ENCODE measurements around the gene WDR27.

Gene WDR27

DNA sequence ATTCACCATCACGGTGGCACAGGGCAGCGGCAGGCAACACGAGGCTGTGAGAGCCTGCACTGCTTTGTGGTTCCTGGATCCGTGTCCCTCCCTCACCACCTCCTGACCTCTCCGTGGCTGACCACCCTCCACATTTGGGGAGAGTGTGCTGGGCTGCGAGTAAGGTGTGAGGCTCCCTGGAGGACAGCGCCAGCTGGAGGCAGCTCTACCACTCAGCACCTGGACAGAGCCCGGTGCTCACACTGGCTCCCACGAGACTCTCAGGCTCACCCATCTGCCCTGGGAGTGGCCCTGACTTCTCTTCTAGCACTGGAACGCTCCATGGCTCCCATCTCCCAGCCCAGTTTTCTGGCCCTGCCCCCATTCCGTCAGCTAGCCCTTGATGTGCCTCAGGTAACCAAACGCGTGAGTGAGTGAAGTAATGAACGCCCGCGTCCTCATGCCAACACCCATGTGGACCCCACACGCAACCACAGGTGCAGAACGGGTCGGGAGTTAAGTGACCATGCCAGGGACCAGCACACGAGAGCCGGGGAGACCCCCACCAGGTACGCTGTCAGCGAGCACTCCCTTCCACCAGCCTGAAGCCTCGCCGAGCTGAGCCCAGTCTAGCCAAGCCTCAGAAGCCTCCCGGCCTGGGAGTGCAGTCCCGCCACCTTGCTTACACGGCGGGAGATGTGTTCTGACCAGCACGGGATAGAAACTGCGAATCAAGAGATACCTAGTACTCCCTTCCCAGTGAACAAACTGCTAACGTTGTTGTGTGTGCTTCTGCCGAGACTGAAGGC is 137.2 kb downstream of the WDR27 start:
- no peak for DNase-seq (ENCODE audit: low read depth)

DNA sequence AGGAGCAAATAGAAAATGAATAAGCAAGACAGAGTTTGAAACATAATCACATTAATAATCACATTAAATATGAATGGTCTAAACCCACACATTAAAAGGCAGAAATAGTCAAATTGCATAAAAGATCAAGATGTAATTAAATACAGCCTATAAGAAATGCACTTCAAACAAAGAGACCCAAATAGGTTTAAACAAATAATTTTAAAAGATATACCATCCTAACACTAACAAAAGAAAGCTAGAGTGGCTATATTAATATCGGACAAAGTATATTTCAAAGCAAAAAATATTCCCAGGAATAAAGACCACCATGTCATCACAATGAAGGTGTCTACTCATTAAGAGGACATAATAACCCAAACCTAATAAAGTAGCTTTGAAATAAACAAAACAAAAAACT is 140.2 kb downstream of the WDR27 start:
- DNase-seq (ENCODE audit: low read depth): no peak

DNA sequence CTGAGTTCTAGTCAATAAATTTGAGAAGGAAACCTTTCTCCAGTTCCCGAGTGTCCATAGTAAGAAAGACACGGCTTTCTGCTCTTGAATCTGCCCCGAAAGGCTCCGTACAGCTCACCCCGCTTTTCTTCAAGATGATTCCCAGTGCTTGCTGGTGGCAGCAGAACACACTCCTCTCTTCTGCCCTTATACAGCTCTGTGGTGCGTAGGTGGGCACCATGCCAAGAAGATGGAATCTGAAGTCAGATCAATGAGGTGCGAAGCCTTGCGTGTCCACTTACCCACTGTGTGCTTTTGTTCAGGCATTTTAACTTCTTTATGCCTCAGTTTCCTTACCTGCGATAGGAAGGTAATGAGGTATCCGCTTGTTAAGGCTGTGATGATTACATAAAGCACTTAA is 142.2 kb downstream of the WDR27 start:
- DNase-seq (ENCODE audit: low read depth): no peak

DNA sequence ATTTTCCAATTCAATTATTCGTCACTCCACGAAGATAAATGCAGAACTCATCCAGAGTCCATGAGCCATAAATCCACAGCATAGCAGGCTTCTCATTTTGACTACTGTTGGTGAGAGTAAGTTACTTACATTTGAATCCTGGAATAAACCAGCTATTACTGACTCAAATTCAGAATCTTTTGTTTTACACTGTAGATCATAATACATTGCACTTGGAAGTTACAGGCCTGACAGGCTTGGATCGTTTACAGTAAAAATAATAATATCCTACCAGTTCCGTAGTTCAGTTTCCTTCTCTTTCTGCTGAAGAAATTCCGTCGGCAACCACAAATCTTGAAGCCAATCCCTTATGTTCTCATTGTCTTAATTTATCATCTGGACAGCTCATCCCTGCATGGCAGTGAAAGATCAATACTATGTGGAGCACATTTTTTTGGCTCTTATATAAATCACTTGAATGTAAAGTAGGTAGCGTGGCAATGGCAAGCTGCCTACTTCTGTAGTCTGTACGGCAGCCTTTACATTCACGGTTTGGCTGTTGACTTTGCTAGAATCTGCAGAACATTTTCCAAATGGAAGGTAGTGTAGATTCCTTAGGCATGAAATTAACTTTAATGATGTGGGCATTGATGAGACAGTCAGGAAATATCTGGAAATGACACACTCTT is 142.9 kb downstream of the WDR27 start:
- no peak for DNase-seq (ENCODE audit: low read depth)

GRCh38 chr6:169558378-169558773 is 143.5 kb downstream of the WDR27 start:
- DNase-seq (ENCODE audit: low read depth): no peak

- no peak for DNase-seq (ENCODE audit: low read depth)
These were observed 143.9 kb downstream of the WDR27 start for GRCh38 chr6:169557887-169558286.

- no peak for DNase-seq (ENCODE audit: low read depth)
These were observed 144.9 kb downstream of the WDR27 start for GRCh38 chr6:169556758-169557548.

- DNase-seq (ENCODE audit: low read depth): no peak
These were observed 145.7 kb downstream of the WDR27 start for GRCh38 chr6:169555971-169556617.

GRCh38 chr6:169545982-169546381 is 155.8 kb downstream of the WDR27 start:
- no peak for DNase-seq (ENCODE audit: low read depth)

- DNase-seq (ENCODE audit: low read depth): no peak
These were observed 158.1 kb downstream of the WDR27 start for GRCh38 chr6:169543704-169544103.

GRCh38 chr6:169542491-169542890 is 159.3 kb downstream of the WDR27 start:
- DNase-seq (ENCODE audit: low read depth): no peak

DNA sequence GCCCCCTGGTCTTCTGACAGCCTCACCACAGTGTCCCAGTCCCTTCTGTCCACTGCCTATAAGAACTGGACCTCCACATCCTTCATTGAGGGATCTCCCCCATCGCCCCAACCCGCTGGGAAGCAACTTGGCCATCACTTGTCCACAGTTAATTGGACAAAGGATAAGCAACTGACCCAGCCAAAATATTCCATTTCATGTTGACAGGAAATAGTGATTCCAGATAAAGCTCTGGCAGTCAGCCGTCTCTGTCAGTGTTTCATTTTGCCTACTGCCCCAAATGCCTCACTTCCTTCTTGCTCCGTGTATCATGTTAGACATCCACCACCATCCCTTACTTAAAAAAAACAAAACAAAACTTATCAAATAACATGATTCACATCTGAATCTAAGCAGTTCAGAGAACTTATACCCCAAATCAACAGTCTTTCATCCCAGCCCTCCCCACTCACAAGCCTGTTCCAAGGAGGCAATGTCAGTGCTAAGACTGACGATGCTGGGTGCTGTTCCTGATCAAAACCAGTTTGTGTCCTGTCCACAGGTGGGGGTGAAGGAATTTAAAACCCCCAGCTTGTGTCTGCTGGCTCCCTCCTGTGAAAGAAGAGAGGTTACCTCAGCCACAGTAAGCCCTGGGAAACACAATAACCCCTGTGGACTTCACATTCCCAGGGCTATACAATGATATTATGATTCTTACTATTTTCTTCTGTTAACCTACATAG is 162.5 kb downstream of the WDR27 start:
- no peak for DNase-seq (ENCODE audit: low read depth)

- no peak for DNase-seq (ENCODE audit: low read depth)
These were observed 165.2 kb downstream of the WDR27 start for GRCh38 chr6:169536446-169537170.

DNA sequence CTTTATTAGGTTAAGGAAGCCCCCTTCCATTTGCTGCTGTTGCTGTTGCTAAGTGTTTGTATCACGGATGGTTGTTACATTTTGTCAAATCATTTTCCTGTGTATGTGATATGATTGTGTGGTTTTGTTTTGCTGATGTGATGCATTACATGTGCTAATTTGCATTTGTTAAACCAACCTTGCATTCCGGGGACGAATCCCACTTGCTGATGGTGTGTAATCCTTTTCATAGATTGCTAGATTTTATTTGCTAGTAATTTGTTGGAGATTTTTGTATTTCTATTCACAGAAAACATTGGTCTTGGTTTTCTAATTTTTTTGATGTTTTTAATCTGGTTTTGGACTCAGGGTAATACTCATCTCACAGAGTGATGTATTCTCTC is 167.8 kb downstream of the WDR27 start:
- no peak for DNase-seq (ENCODE audit: low read depth)

DNA sequence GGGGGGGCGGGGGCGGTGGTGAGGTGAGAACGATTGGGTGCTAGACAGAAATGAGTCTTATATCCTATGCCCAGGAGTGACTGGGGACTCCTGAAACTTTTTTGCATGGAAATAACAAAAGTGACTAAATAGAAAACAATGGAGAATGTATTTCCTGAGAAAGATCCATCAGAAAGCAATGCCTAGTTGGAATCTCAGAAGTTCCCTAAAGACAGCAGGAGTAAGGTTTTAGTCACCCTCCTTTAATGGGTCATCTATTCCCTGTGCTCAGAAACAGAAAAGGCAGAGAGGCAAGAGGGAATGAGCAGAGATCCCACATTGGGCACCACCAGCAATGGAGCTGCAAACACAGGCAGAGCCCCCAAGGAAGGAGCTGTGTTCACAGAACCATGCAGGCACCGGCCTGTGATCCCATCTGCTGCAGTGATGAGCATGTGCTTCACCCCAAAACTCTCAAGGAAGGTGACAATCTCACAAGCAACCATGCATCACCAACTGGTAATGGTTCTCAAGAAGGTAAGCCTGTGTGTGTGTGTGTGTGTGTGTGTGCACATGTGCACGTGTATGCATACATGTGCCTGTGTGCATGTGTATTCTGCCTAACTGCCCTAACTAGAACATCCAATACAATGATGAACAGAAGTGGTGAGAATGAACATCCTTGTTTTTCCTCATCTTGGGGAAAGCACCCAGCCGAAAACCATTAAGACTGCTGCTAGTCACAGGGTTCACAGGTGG is 168.4 kb downstream of the WDR27 start:
- DNase-seq (ENCODE audit: low read depth): no peak

- no peak for DNase-seq (ENCODE audit: low read depth)
These were observed 171.1 kb downstream of the WDR27 start for GRCh38 chr6:169530752-169531123.

- no peak for DNase-seq (ENCODE audit: low read depth)
These were observed 171.7 kb downstream of the WDR27 start for GRCh38 chr6:169529931-169530751.

- no peak for DNase-seq (ENCODE audit: low read depth)
These were observed 173.1 kb downstream of the WDR27 start for GRCh38 chr6:169528755-169529154.

- no peak for DNase-seq (ENCODE audit: low read depth)
These were observed 174.5 kb downstream of the WDR27 start for GRCh38 chr6:169527306-169527705.

DNA sequence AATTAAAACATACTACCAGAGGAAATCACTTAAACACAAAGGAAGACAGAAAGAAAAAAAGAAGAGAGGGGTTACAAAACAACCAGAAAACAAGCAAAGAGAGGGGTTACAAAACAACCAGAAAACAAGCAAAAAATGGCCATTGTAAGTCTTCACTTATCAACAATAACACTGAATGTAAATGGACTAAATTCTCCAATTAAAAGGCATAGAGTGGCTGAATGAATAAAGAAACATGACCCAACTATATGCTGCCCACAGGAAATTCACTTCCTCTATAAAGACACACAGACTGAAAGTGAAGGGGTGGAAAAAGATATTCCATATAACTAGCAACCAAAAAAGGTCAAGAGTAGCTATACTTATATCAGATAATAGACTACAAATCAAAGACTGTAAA is 180.0 kb downstream of the WDR27 start:
- no peak for DNase-seq (ENCODE audit: low read depth)
